GM21367 (cell line): ENCODE measurements around the gene IFT20.
A peak's percentile ranks its signal among the peaks of the same experiment; 100 is the strongest.

Source experiments
- ATAC-seq: cut with Tn5 transposase; IDR thresholded peaks from one replicate; pipeline ENCODE4 v1.9.1; 2021; ENCODE audit not compliant: unreplicated experiment

IFT20 gene

GRCh38 chr17:28338056-28338768 lies 2.9 kb upstream of the IFT20 start:
- ATAC-seq, result no peak

- no peak for ATAC-seq
These were observed 943 bp upstream of the IFT20 start for GRCh38 chr17:28335959-28336871.

GRCh38 chr17:28334666-28335200 lies 539 bp downstream of the IFT20 start:
- no peak for ATAC-seq

- ATAC-seq, result no peak
These were observed 1.1 kb downstream of the IFT20 start for GRCh38 chr17:28334171-28334570.

GRCh38 chr17:28333083-28333746 lies 2.1 kb downstream of the IFT20 start:
- ATAC-seq, result no peak

- no peak for ATAC-seq
These were observed 3.3 kb downstream of the IFT20 start for GRCh38 chr17:28331891-28332420.

- ATAC-seq, result no peak
These were observed 4.6 kb downstream of the IFT20 start for GRCh38 chr17:28330671-28331070.

- no peak for ATAC-seq
These were observed 6.9 kb downstream of the IFT20 start for GRCh38 chr17:28328325-28328724.

GRCh38 chr17:28327709-28328108 lies 7.6 kb downstream of the IFT20 start:
- no peak for ATAC-seq

GRCh38 chr17:28327031-28327607 lies 8.2 kb downstream of the IFT20 start:
- no peak for ATAC-seq

- no peak for ATAC-seq
These were observed 9.2 kb downstream of the IFT20 start for GRCh38 chr17:28326114-28326513.

GRCh38 chr17:28325211-28325610 lies 10.1 kb downstream of the IFT20 start:
- ATAC-seq, result no peak

- no peak for ATAC-seq
These were observed 10.5 kb downstream of the IFT20 start for GRCh38 chr17:28324781-28325180.

- ATAC-seq, result no peak
These were observed 11.0 kb downstream of the IFT20 start for GRCh38 chr17:28324267-28324745.

- ATAC-seq, result no peak
These were observed 14.8 kb downstream of the IFT20 start for GRCh38 chr17:28320215-28321061.

GRCh38 chr17:28319598-28319935 lies 15.7 kb downstream of the IFT20 start:
- no peak for ATAC-seq

GRCh38 chr17:28318759-28319597 lies 16.3 kb downstream of the IFT20 start, which contains the start of gene TMEM97:
TMEM97 (plus strand) TSS chr17:28319200; CDS start chr17:28319240, 40 bp downstream.
- ATAC-seq, result peak; percentile 89

- ATAC-seq, result peak; percentile 4
These were observed 17.1 kb downstream of the IFT20 start for GRCh38 chr17:28317966-28318758.
